Ovary (tissue), 3 donors: Measurements from ENCODE around the gene IQSEC3.

Experiments
- CTCF ChIP-seq, 3 donors: fragments of 450-650 bp in 2 of 3; fragments of 200-600 bp in 1 of 3; IDR thresholded peaks; one replicate each; pipeline versions ENCODE4 v1.5.1 to v1.8.0; 2016 to 2022; ENCODE audit warnings: antibody characterized with exemption in 3 of 3, mild to moderate bottlenecking in 1 of 3
- EP300 ChIP-seq: sonication (generic); formaldehyde crosslinking; IDR thresholded peaks from one replicate; pipeline ENCODE4 v1.6.1; 2017; ENCODE audit warnings: antibody characterized with exemption
- POLR2A ChIP-seq: fragments of 450-650 bp; IDR thresholded peaks from one replicate; pipeline ENCODE4 v1.6.1; 2017; ENCODE audit warnings: antibody characterized with exemption, mild to moderate bottlenecking, moderate library complexity
- donor health status: DM: no; HTN: no; CAD: no.

- TF ChIP-seq CTCF (IDR thresholded peaks at IDR 0.05) (no peak), POLR2A (no peak), EP300 (no peak)
Measured at GRCh38 chr12:151579-151978, 85.0 kb downstream of the IQSEC3 start.
